ENCODE data around the gene SH2D2A.
"Not testable (repeated sequence)": the region's sequence is repeated elsewhere in the genome, so short reads cannot be mapped to it uniquely, and the experiment has no call there.

Gene SH2D2A

DNA sequence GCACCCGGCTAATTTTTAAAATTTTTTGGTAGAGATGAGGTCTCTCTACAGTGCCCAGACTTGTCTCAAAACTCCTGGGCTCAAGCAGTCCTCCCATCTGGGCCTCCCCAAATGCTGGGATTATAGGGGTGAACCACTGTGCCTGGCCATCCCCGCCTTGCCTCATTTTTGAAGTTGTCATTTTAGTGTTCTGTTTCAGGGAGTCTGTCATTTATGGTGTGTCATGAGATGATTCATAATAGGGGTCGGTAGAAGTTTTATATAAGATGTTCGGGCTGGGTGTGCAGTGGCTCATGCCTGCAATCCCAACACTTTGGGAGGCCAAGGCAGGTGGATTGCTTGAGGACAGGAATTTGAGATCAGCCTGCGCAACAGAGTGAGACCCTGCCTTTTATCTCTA is 40.8 kb downstream of the SH2D2A start:
- H3K36me3 ChIP-seq (ENCODE audit: control insufficient read depth, insufficient read depth, low read length, severe bottlenecking) = peaks cover 11% of the 10 kb centered on the region
- DNase-seq (ENCODE audit: low read depth) = no peak
- H3K27me3 ChIP-seq (replicated peaks; ENCODE audit: control insufficient read depth, insufficient read depth, low read length) = no peaks in the 10 kb centered on the region
- H3K9me3 ChIP-seq (ENCODE audit: control insufficient read depth, low read length) = no peaks in the 10 kb centered on the region
- H3K4me3 ChIP-seq (ENCODE audit: low read length) = no peak overlapping the region
- H3K4me1 ChIP-seq (ENCODE audit: control insufficient read depth, insufficient read depth, low read length) = peaks cover 21% of the 10 kb centered on the region
- no peak overlapping the region for H3K9ac ChIP-seq (ENCODE audit: low read length)

DNA sequence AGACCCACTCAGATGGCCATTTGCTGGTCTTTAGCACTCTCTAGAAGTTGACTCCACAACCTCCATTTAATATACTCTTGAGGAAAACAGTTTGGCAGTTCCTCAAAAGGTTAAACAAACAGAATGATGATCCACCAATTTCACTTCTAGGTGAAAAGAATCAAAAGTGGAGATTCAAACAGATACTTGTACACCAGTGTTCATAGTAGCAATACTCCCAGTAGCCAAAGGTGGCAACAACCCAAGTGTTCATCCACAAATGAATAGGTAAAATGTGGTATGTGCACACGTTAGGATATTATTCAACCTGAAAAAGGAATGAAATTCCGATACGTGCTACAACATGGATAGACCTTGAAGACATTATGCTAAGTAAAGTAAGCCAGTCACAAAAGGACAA is 43.0 kb downstream of the SH2D2A start:
- H3K9me3 ChIP-seq (ENCODE audit: control insufficient read depth, low read length) = no peaks in the 10 kb centered on the region
- peak overlapping the region; percentile 35 for H3K4me3 ChIP-seq (ENCODE audit: low read length)
- no peaks in the 10 kb centered on the region for H3K27me3 ChIP-seq (replicated peaks; ENCODE audit: control insufficient read depth, insufficient read depth, low read length)
- DNase-seq (ENCODE audit: low read depth) = no peak
- peaks cover 33% of the 10 kb centered on the region for H3K4me1 ChIP-seq (ENCODE audit: control insufficient read depth, insufficient read depth, low read length)
- H3K36me3 ChIP-seq (ENCODE audit: control insufficient read depth, insufficient read depth, low read length, severe bottlenecking) = peaks cover 19% of the 10 kb centered on the region
- no peak overlapping the region for H3K9ac ChIP-seq (ENCODE audit: low read length)

DNA sequence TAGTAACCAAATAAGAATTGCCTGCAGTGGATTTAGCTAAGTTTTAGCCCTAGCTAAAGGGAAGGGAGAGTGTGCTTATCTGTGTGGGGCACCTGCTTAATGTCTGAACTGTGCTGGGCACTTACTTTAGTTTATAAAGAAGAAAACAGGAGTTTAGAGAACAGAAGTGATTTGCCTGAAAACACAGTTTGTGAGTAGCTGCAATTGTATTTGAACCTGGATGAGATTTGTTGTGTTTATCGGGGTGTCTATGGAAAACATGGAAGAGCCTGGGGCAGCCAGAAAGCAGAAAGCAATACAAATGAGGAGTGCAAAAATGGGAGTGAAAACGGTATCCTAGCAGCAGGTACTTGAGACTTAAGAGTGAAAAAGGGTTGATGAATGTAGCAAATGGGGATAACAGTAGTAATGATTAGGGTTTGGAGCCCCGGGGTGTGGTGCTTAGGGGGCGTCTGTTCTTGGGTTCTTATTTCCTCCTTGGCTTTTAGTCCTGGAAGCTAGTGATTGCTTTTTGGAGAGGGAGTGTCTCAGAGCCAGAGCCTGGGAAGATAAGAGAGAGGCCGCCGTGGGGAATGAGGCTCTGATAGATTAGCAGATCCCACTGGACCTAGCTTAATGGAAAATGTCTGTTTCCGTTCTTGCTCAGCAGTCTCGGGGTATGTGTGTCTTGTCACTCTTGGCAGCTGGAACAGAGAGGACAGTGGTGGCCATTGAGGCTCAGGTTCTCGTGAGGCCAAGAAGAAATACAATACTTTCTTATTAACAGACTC is 43.7 kb downstream of the SH2D2A start:
- Histone ChIP-seq H3K27me3 (replicated peaks; ENCODE audit: control insufficient read depth, insufficient read depth, low read length) (no peaks in the 10 kb centered on the region), H3K9ac (ENCODE audit: low read length) (peak overlapping the region; percentile 23), H3K4me3 (ENCODE audit: low read length) (peak overlapping the region; percentile 35), H3K9me3 (ENCODE audit: control insufficient read depth, low read length) (no peaks in the 10 kb centered on the region), H3K4me1 (ENCODE audit: control insufficient read depth, insufficient read depth, low read length) (peaks cover 37% of the 10 kb centered on the region), H3K36me3 (ENCODE audit: control insufficient read depth, insufficient read depth, low read length, severe bottlenecking) (peaks cover 19% of the 10 kb centered on the region)
- no peak for DNase-seq (ENCODE audit: low read depth)

DNA sequence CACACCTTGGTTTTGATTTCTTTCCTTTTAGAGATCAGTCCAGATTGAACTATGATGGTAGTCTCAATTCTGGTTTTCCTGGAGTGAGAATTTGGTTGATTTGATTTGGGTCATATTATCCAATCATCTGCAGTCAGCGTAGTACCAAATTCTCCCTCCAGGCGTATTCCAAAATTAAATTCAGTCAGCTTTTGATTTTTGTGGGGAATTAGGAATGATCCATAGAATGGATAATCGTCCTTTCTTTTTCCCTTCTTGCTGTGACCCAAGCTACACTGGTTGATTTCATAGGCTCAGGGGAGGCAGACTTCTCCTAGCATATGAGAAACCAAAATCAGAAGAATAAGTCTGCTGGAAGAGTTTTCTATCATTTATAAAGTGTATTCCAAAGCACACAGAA is 44.4 kb downstream of the SH2D2A start:
- H3K27me3 ChIP-seq (replicated peaks; ENCODE audit: control insufficient read depth, insufficient read depth, low read length) = no peaks in the 10 kb centered on the region
- H3K9me3 ChIP-seq (ENCODE audit: control insufficient read depth, low read length) = no peaks in the 10 kb centered on the region
- peaks cover 37% of the 10 kb centered on the region for H3K4me1 ChIP-seq (ENCODE audit: control insufficient read depth, insufficient read depth, low read length)
- no peak for DNase-seq (ENCODE audit: low read depth)
- no peak overlapping the region for H3K4me3 ChIP-seq (ENCODE audit: low read length)
- peaks cover 19% of the 10 kb centered on the region for H3K36me3 ChIP-seq (ENCODE audit: control insufficient read depth, insufficient read depth, low read length, severe bottlenecking)
- H3K9ac ChIP-seq (ENCODE audit: low read length) = no peak overlapping the region

DNA sequence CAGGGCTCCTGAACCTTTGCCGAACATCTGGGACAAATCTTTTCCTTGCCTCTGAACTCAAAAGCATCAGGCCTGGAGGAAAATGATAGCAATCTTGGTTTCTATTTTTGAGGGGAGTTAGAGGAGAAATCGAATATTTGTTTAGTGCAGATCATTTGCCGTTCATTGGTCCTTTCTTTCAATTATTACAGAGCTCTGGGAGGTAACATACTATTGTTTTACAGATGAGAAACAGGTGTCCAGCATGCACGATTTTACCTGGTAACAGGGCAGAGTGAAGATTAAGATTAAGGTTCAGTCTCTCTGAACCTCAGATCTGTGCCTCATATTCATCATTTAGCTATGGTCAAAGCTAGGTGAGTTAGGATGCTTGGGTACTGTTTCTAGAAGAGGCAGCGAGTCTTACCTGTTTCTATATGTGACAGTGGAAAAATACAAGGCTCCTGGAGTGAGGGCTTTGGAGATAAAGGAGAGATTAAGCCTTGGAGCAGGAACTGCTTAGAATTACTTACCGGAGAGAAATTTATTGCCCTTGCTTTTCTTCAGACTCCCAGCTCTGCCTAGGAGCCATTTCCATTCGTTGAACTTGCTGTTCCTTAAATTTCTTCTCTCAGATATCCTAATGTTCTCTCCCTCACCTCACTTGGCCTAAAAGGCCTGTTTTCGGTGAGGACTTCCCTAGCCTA is 47.9 kb downstream of the SH2D2A start:
- Histone ChIP-seq H3K4me1 (ENCODE audit: control insufficient read depth, insufficient read depth, low read length) (peaks cover 39% of the 10 kb centered on the region), H3K27me3 (replicated peaks; ENCODE audit: control insufficient read depth, insufficient read depth, low read length) (no peaks in the 10 kb centered on the region), H3K4me3 (ENCODE audit: low read length) (peak overlapping the region; percentile 98), H3K36me3 (ENCODE audit: control insufficient read depth, insufficient read depth, low read length, severe bottlenecking) (peaks cover 18% of the 10 kb centered on the region), H3K9ac (ENCODE audit: low read length) (peak overlapping the region; percentile 100), H3K9me3 (ENCODE audit: control insufficient read depth, low read length) (no peaks in the 10 kb centered on the region)
- DNase-seq (ENCODE audit: low read depth) = no peak

DNA sequence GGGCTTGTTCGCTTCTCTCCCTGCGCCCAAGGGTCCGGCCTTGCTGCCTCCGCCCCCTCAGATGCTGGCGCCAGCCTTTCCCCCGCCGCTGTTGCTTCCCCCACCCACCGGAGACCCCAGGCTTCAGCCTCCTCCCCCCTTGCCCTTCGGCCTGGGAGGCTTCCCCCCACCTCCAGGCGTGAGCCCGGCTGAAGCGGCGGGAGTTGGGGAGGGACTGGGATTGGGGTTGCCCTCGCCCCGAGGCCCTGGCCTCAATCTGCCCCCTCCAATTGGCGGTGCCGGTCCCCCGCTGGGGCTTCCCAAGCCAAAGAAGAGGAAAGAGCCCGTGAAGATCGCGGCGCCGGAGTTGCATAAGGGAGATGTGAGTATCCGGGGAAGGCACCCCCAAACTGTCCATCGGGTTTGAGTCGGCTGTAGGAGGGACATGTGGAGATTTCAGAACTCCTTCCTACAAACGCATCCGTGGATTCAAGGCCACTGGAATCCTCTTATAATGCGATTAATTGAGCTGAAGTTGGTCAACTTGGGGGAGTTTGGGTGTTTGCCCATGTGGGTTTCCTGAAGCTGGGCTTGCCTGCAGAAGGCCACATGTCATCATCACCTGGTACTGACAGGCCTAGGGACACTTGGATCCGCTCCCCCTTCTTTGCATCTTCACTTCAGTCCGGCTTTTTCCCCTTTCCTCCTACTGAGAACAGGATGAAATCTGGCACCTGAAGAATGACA is 48.6 kb downstream of the SH2D2A start:
- peak; percentile 67 for DNase-seq (ENCODE audit: low read depth)
- Histone ChIP-seq H3K36me3 (ENCODE audit: control insufficient read depth, insufficient read depth, low read length, severe bottlenecking) (peaks cover 14% of the 10 kb centered on the region), H3K4me1 (ENCODE audit: control insufficient read depth, insufficient read depth, low read length) (peaks cover 32% of the 10 kb centered on the region), H3K27me3 (replicated peaks; ENCODE audit: control insufficient read depth, insufficient read depth, low read length) (no peaks in the 10 kb centered on the region), H3K4me3 (ENCODE audit: low read length) (peak overlapping the region; percentile 98), H3K9ac (ENCODE audit: low read length) (peak overlapping the region; percentile 100), H3K9me3 (ENCODE audit: control insufficient read depth, low read length) (no peaks in the 10 kb centered on the region)

DNA sequence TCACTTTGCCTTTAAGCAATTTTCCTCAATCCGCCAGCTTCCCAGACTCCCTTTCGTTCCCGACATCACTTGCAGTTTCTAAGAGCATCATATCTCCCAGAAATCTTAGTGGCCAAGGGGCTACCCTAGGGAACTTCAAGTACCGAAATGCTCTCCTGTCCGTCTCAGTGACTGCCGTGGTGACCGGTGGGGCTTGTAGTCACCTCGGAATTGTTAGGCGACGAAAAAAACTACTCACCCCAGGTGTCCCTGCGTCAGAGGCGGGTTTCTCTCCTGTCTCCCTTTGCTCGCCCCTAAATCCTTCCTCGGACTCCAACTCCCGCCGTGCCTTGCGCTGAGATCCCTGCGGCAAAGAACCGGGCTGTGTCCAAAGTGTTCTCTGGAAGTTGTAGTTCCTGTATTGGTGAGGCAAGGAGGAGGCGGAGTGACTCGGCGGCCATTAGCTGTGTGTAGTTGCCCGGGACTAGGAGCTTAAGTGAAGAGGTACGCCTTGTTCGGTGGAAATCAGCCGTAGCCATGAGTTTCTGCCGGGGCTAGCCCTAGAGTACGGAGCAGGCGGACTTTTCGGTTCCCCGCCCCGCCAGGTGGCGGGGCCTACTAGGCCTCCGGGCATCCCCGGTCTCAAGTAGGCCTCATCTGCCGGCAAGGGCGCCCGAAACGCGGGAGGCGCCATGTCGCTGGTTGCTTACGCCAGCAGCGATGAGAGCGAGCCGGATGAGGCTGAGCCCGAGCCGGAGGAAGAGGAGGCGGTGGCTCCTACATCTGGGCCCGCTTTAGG is 49.4 kb downstream of the SH2D2A start, which contains the start of gene PRCC:
Gene PRCC (plus strand): TSS at position 435 of the 778 bp plus-strand sequence. CDS start 237 bp downstream, at position 672.
- Histone ChIP-seq H3K9me3 (ENCODE audit: control insufficient read depth, low read length) (no peaks in the 10 kb centered on the region), H3K4me3 (ENCODE audit: low read length) (peak within 1 kb of the TSS; percentile 98), H3K27me3 (replicated peaks; ENCODE audit: control insufficient read depth, insufficient read depth, low read length) (no peaks in the 10 kb centered on the region), H3K36me3 (ENCODE audit: control insufficient read depth, insufficient read depth, low read length, severe bottlenecking) (peaks cover 14% of the 10 kb centered on the region), H3K9ac (ENCODE audit: low read length) (peak within 1 kb of the TSS; percentile 100), H3K4me1 (ENCODE audit: control insufficient read depth, insufficient read depth, low read length) (peaks cover 27% of the 10 kb centered on the region)
- DNase-seq (ENCODE audit: low read depth) = peak; percentile 99

DNA sequence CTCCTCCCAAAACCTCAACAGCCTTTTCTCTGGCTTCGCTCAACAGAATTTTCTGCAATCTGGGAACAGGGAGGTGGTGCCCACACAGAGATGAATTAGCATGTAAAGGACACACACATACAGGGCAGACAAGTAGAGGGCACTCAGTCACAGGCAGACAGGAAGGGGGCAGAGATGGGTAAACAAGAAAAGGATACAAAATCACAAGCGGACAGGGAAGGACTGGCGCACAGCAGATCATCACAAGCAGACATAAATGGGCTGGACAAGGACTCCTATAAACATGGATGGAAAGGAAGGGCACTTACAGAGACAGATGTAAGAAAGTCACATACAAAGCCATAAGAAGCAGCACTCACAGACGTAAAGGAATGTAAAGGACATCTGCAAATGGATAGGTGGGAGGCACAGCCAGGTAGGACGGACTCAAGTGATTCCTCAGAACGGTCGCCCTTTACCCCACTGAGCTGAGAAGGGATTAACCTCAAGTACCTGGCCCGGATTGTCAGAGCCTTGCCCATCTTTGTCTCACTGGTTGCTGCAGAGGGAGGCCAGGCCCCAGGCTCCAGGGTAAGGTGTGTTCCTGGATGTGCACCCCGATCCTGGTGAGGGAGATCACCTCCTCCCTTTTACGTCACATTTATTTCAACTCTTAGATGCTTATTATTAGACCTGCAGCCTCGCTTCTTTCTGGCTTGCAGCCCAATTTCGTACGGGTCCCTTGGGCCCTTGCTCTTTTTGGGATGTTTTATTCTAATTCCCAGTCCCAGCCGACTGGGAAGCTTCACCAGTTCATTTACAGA is 50.1 kb downstream of the SH2D2A start:
- peaks cover 27% of the 10 kb centered on the region for H3K4me1 ChIP-seq (ENCODE audit: control insufficient read depth, insufficient read depth, low read length)
- H3K9me3 ChIP-seq (ENCODE audit: control insufficient read depth, low read length) = no peaks in the 10 kb centered on the region
- no peaks in the 10 kb centered on the region for H3K27me3 ChIP-seq (replicated peaks; ENCODE audit: control insufficient read depth, insufficient read depth, low read length)
- peaks cover 14% of the 10 kb centered on the region for H3K36me3 ChIP-seq (ENCODE audit: control insufficient read depth, insufficient read depth, low read length, severe bottlenecking)
- peak overlapping the region; percentile 92 for H3K9ac ChIP-seq (ENCODE audit: low read length)
- H3K4me3 ChIP-seq (ENCODE audit: low read length) = peak overlapping the region; percentile 98
- DNase-seq (ENCODE audit: low read depth) = peak; percentile 37

DNA sequence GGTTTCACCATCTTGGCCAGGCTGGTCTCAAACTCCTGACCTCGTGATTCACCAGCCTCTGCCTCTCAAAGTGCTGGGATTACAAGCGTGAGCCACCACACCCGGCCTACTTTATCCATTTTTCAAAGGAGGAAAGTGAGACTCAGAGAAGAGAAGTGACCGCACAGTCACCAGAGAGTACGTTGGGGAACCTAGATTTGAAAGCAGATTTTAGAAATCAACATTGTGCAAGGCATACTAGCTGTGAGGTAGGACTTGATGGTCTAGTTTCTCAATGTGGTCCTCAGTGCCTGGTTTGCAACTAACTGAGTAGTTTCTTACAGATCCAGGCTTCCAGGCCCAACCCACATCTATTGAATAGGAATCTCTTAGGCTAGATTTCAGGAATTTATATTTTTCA is 51.0 kb downstream of the SH2D2A start:
- no peaks in the 10 kb centered on the region for H3K27me3 ChIP-seq (replicated peaks; ENCODE audit: control insufficient read depth, insufficient read depth, low read length)
- H3K4me1 ChIP-seq (ENCODE audit: control insufficient read depth, insufficient read depth, low read length) = peaks cover 27% of the 10 kb centered on the region
- H3K36me3 ChIP-seq (ENCODE audit: control insufficient read depth, insufficient read depth, low read length, severe bottlenecking) = peaks cover 8% of the 10 kb centered on the region
- no peak for DNase-seq (ENCODE audit: low read depth)
- H3K9ac ChIP-seq (ENCODE audit: low read length) = no peak overlapping the region
- no peaks in the 10 kb centered on the region for H3K9me3 ChIP-seq (ENCODE audit: control insufficient read depth, low read length)
- peak overlapping the region; percentile 98 for H3K4me3 ChIP-seq (ENCODE audit: low read length)

DNA sequence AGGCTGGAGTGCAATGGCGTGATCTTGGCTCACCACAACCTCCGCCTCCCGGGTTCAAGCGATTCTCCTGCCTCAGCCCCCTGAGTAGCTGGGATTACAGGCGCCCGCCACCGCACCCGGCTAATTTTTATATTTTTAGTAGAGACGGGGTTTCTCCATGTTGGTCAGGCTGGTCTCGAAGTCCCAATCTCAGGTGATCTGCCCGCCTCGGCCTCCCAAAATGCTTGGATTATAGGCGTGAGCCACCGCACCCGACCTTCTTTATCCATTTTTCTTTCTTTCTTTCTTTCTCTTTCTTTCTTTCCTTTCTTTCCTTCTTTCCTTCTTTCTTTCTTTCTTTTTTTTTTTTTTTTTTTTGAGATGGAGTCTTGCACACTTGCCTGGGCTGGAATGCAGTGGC is 51.5 kb downstream of the SH2D2A start:
- not testable (repeated sequence) for H3K9me3 ChIP-seq (ENCODE audit: control insufficient read depth, low read length); H3K9ac ChIP-seq (ENCODE audit: low read length); H3K4me3 ChIP-seq (ENCODE audit: low read length); DNase-seq (ENCODE audit: low read depth); H3K36me3 ChIP-seq (ENCODE audit: control insufficient read depth, insufficient read depth, low read length, severe bottlenecking); H3K27me3 ChIP-seq (replicated peaks; ENCODE audit: control insufficient read depth, insufficient read depth, low read length)
- H3K4me1 ChIP-seq (ENCODE audit: control insufficient read depth, insufficient read depth, low read length) = peaks cover 27% of the 10 kb centered on the region

All from adipocyte (in vitro differentiated cells).